ENCODE data around the gene INIP.

The INIP gene

DNA sequence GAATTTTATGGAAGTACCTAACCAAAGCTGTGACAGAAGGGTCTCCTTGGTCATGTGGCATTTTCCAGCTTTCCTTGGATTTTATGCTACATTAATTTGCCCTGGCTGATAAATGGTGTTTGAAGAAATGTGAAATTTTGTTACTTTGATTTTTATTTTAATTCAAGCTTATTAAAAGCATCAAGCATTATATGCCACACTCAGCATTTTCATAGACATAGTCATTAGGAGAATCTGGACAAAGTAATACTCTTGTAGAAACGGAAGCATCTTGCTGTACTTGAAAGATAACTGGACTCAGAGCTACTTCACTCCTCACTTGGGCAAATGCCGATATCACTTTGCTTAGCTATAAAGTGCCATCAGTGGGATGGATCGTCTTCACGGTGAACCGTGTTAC is 54.2 kb downstream of the INIP start:
- no peaks in the 10 kb centered on the region for H3K9me3 ChIP-seq (ENCODE audit: control insufficient read depth, insufficient read depth, low read length)
- H3K4me3 ChIP-seq (ENCODE audit: low read depth, low read length), result no peak overlapping the region
- no peaks in the 10 kb centered on the region for H3K27me3 ChIP-seq (ENCODE audit: control insufficient read depth, insufficient read depth, low read length)
- H3K36me3 ChIP-seq (ENCODE audit: control insufficient read depth, insufficient read depth, low read length), result peaks cover 2% of the 10 kb centered on the region
- no peak overlapping the region for H3K9ac ChIP-seq (ENCODE audit: low read depth, low read length)
- no peaks in the 10 kb centered on the region for H3K4me1 ChIP-seq (ENCODE audit: control insufficient read depth, insufficient read depth, low read length)

DNA sequence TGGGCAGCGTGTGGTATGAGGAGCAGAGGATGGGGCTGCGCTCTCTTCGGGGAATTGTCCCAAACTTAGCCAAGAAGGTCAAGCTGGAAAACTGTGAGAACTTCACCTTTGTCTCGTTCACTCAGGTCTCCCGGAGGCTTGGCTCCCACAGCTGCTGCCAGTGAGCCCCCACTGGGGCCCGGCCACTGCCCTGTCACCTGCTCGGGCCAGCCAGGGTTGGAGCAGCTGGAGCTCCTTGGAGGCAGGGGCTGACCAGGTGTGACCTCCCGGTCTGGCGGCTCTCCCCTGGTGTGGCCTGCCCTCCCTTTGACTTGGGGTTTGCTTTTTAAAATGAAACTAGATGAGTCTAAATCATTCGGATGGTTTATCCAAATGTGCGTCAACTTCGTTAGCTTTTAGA is 58.0 kb downstream of the INIP start:
- peaks cover 2% of the 10 kb centered on the region for H3K36me3 ChIP-seq (ENCODE audit: control insufficient read depth, insufficient read depth, low read length)
- H3K9ac ChIP-seq (ENCODE audit: low read depth, low read length), result no peak overlapping the region
- no peaks in the 10 kb centered on the region for H3K27me3 ChIP-seq (ENCODE audit: control insufficient read depth, insufficient read depth, low read length)
- no peak overlapping the region for H3K4me3 ChIP-seq (ENCODE audit: low read depth, low read length)
- H3K4me1 ChIP-seq (ENCODE audit: control insufficient read depth, insufficient read depth, low read length), result peaks cover 3% of the 10 kb centered on the region
- H3K9me3 ChIP-seq (ENCODE audit: control insufficient read depth, insufficient read depth, low read length), result no peaks in the 10 kb centered on the region

DNA sequence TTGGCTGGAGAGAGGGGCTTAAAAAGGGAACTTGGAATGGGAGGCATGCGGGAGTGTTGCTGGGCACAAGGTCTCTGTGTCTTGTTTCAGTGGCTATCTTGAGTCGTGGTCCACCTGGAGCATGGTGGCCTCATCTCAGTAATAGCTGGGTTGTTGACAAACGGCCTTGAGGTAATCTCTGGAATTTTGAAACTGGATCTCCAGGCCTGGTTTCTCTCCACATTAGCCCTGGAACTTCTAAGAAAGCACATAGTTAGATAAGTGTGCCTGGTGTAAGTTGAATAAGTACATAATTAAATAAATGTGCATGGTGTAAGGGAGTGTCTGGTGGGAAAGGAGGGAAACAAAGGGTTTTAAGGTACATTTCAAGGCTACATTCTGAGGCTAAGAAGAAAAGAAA is 62.2 kb downstream of the INIP start:
- Histone ChIP-seq H3K36me3 (ENCODE audit: control insufficient read depth, insufficient read depth, low read length) (peaks cover 2% of the 10 kb centered on the region), H3K27me3 (ENCODE audit: control insufficient read depth, insufficient read depth, low read length) (no peaks in the 10 kb centered on the region), H3K9ac (ENCODE audit: low read depth, low read length) (peak overlapping the region; percentile 24), H3K4me1 (ENCODE audit: control insufficient read depth, insufficient read depth, low read length) (peaks cover 15% of the 10 kb centered on the region), H3K9me3 (ENCODE audit: control insufficient read depth, insufficient read depth, low read length) (no peaks in the 10 kb centered on the region), H3K4me3 (ENCODE audit: low read depth, low read length) (no peak overlapping the region)

DNA sequence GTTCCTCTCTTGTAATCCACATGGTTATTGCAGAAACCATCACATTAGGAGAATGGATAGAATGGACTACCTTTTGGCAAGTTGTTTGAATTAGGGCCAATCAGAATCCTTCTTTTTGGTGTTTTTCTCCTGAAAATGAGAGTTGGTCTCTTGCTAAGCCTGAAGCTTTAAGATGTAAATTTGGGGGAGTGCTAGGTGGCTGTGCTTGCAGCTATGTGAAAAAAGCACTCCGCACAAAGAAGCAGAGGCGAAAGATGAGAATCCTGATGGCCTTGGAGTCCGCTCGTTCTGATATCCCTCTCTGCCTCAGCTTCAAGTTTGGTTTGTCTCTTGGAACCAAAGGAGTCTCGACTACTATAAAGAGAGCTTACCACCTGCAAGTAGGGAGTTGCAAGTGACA is 63.6 kb downstream of the INIP start:
- H3K4me3 ChIP-seq (ENCODE audit: low read depth, low read length), result no peak overlapping the region
- H3K9ac ChIP-seq (ENCODE audit: low read depth, low read length), result peak overlapping the region; percentile 30
- H3K36me3 ChIP-seq (ENCODE audit: control insufficient read depth, insufficient read depth, low read length), result no peaks in the 10 kb centered on the region
- H3K27me3 ChIP-seq (ENCODE audit: control insufficient read depth, insufficient read depth, low read length), result no peaks in the 10 kb centered on the region
- H3K9me3 ChIP-seq (ENCODE audit: control insufficient read depth, insufficient read depth, low read length), result no peaks in the 10 kb centered on the region
- H3K4me1 ChIP-seq (ENCODE audit: control insufficient read depth, insufficient read depth, low read length), result peaks cover 15% of the 10 kb centered on the region

DNA sequence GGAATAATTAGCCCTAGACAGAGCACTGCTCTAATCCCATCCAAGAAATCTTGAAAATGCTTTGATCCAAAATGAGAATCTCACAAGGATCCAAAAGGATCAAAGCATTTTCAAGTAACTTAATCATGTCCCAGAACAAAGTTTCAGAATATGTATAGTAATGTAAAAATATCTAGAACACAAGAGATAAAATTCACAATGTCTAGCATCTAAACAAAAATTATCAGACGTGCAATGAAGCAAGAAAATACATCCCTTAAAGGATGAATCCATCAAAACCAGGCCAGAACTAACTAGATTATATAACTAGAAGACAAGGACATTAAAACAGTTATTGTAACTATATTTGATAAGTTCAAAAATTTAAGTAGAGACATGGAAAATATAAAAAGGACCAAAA is 69.3 kb downstream of the INIP start:
- H3K36me3 ChIP-seq (ENCODE audit: control insufficient read depth, insufficient read depth, low read length), result no peaks in the 10 kb centered on the region
- no peaks in the 10 kb centered on the region for H3K4me1 ChIP-seq (ENCODE audit: control insufficient read depth, insufficient read depth, low read length)
- no peaks in the 10 kb centered on the region for H3K27me3 ChIP-seq (ENCODE audit: control insufficient read depth, insufficient read depth, low read length)
- no peaks in the 10 kb centered on the region for H3K9me3 ChIP-seq (ENCODE audit: control insufficient read depth, insufficient read depth, low read length)
- no peak overlapping the region for H3K4me3 ChIP-seq (ENCODE audit: low read depth, low read length)
- no peak overlapping the region for H3K9ac ChIP-seq (ENCODE audit: low read depth, low read length)

DNA sequence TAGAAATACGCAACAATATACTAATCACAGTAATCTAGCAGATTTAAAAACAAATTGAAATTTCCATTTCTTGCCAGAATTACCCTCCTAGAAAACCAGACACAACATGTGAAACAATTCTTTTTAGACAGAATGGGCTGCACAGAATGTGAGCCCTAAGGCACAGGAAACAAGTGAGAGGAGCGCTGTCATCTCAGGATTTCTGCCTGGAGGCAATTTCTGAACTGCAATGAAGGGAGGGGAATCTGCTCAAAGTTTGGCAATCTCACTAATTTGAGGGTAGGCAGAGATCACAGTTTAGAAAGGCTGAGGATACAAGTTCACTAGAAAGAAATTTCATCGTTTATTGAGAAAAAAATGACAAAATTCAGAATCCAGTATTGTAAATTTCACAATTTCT is 70.3 kb downstream of the INIP start:
- Histone ChIP-seq H3K9ac (ENCODE audit: low read depth, low read length) (no peak overlapping the region), H3K27me3 (ENCODE audit: control insufficient read depth, insufficient read depth, low read length) (no peaks in the 10 kb centered on the region), H3K9me3 (ENCODE audit: control insufficient read depth, insufficient read depth, low read length) (no peaks in the 10 kb centered on the region), H3K4me1 (ENCODE audit: control insufficient read depth, insufficient read depth, low read length) (no peaks in the 10 kb centered on the region), H3K36me3 (ENCODE audit: control insufficient read depth, insufficient read depth, low read length) (no peaks in the 10 kb centered on the region), H3K4me3 (ENCODE audit: low read depth, low read length) (no peak overlapping the region)

DNA sequence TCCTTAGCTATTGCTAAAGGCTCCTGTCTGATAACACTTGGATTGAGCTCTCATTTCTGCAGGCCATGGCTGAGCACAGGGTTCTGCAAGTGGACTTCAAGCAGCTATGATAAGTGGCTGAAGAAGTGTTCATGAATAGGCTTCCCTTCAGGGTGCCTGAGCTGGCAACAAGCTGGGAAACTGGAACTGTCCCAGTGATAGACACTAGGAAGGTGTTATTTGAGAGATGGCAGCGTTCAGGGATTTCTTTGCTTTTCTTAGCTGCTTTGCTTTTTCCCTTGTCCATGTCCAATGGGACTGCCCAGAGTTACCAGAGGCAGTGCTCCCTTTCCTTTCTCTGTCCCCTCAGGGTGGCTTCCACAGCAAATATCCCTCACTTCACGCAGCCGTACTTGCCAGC is 75.8 kb downstream of the INIP start:
- Histone ChIP-seq H3K9ac (ENCODE audit: low read depth, low read length) (no peak overlapping the region), H3K9me3 (ENCODE audit: control insufficient read depth, insufficient read depth, low read length) (no peaks in the 10 kb centered on the region), H3K4me1 (ENCODE audit: control insufficient read depth, insufficient read depth, low read length) (no peaks in the 10 kb centered on the region), H3K27me3 (ENCODE audit: control insufficient read depth, insufficient read depth, low read length) (no peaks in the 10 kb centered on the region), H3K4me3 (ENCODE audit: low read depth, low read length) (no peak overlapping the region), H3K36me3 (ENCODE audit: control insufficient read depth, insufficient read depth, low read length) (no peaks in the 10 kb centered on the region)

DNA sequence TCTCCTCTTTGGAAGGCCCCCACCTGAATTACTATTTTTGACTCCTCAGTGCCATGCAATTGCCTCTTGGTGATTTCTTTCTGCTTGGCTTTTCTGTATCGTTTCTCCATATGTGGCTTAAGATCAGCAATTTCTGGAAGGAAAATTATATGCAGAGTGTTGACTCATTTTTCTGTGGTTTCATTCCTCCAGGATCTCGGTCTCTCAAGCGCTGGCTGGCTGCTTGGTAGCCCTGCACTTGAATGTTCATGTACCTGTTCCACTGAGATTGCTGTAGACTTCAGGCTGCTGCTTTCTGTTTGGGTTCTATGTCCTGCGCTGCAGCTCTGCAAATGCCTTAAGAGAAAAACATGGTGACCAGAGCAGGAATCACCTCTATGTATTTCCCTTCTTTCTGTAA is 77.6 kb downstream of the INIP start:
- no peaks in the 10 kb centered on the region for H3K9me3 ChIP-seq (ENCODE audit: control insufficient read depth, insufficient read depth, low read length)
- no peak overlapping the region for H3K4me3 ChIP-seq (ENCODE audit: low read depth, low read length)
- H3K4me1 ChIP-seq (ENCODE audit: control insufficient read depth, insufficient read depth, low read length), result no peaks in the 10 kb centered on the region
- H3K9ac ChIP-seq (ENCODE audit: low read depth, low read length), result no peak overlapping the region
- H3K36me3 ChIP-seq (ENCODE audit: control insufficient read depth, insufficient read depth, low read length), result no peaks in the 10 kb centered on the region
- H3K27me3 ChIP-seq (ENCODE audit: control insufficient read depth, insufficient read depth, low read length), result no peaks in the 10 kb centered on the region
